GM19240 (cell line): ENCODE results near the gene EXPH5.

ENCODE experiments used
- DNase-seq: peaks from one replicate; pipeline ENCODE4 v3.0.0; 2011; ENCODE audit warnings: low spot score; ENCODE audit not compliant: insufficient read length

Gene EXPH5

GRCh38 chr11:108467091-108467823, 126.3 kb downstream of the EXPH5 start, which contains the start of gene C11orf65:
Gene C11orf65 (minus strand): TSS chr11:108467529. CDS start chr11:108461559, 5,970 bp downstream.
- peak; percentile 79 for DNase-seq

GRCh38 chr11:108466405-108466804, 127.2 kb downstream of the EXPH5 start:
- DNase-seq = no peak
